ENCODE results near the gene ERGIC3.

DNA sequence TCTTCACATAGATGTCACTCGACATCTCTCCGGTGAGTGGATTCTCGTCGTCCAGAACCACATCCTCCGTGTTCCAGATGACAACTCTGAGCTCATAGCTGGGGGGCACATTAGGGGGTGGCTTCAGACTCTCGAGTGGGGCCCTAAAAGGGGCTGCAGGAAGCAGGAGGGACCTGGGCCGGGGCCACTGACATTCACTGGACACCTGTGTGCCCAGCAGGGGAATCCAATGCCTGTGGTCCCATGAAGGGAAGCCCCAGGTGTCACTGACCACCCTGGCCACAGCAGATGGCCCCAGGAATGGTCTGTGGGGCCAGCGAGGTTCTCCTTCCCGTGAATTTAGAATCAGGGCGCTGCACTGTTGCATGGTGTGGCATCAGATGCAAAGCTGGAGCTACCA, 18.7 kb downstream of the ERGIC3 start:
- no peak for TF ChIP-seq EP300 (IDR thresholded peaks at IDR 0.05)
- TF ChIP-seq, protein P1, sequence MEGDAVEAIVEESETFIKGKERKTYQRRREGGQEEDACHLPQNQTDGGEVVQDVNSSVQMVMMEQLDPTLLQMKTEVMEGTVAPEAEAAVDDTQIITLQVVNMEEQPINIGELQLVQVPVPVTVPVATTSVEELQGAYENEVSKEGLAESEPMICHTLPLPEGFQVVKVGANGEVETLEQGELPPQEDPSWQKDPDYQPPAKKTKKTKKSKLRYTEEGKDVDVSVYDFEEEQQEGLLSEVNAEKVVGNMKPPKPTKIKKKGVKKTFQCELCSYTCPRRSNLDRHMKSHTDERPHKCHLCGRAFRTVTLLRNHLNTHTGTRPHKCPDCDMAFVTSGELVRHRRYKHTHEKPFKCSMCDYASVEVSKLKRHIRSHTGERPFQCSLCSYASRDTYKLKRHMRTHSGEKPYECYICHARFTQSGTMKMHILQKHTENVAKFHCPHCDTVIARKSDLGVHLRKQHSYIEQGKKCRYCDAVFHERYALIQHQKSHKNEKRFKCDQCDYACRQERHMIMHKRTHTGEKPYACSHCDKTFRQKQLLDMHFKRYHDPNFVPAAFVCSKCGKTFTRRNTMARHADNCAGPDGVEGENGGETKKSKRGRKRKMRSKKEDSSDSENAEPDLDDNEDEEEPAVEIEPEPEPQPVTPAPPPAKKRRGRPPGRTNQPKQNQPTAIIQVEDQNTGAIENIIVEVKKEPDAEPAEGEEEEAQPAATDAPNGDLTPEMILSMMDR (IDR thresholded peaks at IDR 0.05) = no peak
